Keratinocyte (primary cell): Measurements from ENCODE around the gene KLHL29. TPM values are rescaled to one million over a fixed set of nuclear protein-coding genes. Genes with fewer than 3 reads are reported as not detected.

Experiments used
- DNase-seq: peaks from one replicate; pipeline ENCODE4 v3.0.0-alpha.2; 2011; ENCODE audit warnings: low read depth, missing footprints, low spot score
- FAIRE-seq: peaks from 2 replicates; lab custom pipeline; 2011; peaks lifted over from hg19 to GRCh38; lab: Jason Lieb, UNC
- H2AFZ ChIP-seq: 2 replicates; pipeline ENCODE4 v1.6.0; 2012; ENCODE audit warnings: low read length, control low read depth, inconsistent platforms; ENCODE audit not compliant: control insufficient read depth
- H3K27ac ChIP-seq: 2 replicates; pipeline ENCODE4 v1.5.1; 2011; ENCODE audit warnings: low read length; ENCODE audit not compliant: control insufficient read depth, insufficient read depth
- H3K27me3 ChIP-seq: 3 replicates; pipeline ENCODE4 v1.6.0; 2011; ENCODE audit warnings: low read length; ENCODE audit not compliant: control insufficient read depth, insufficient read depth; ENCODE audit errors: extremely low read depth
- H3K36me3 ChIP-seq, 2 experiments: 2 replicates in 1 of 2; 3 replicates in 1 of 2; pipeline ENCODE4 v1.5.1; 2011; ENCODE audit warnings: low read length in 2 of 2, mild to moderate bottlenecking in 1 of 2; ENCODE audit not compliant: control insufficient read depth in 2 of 2, insufficient read depth in 2 of 2; ENCODE audit errors: extremely low read depth in 1 of 2
- H3K4me1 ChIP-seq: 3 replicates; pipeline ENCODE4 v1.5.1; 2011; ENCODE audit warnings: low read length; ENCODE audit not compliant: control insufficient read depth, insufficient read depth; ENCODE audit errors: extremely low read depth
- H3K4me2 ChIP-seq: 3 replicates; pipeline ENCODE4 v1.6.0; 2011; ENCODE audit warnings: low read depth, low read length; ENCODE audit not compliant: control insufficient read depth, insufficient read depth; ENCODE audit errors: extremely low read depth
- H3K4me3 ChIP-seq, 3 experiments: fragments of 200-600 bp in 1 of 3; sonication (generic) in 1 of 3; 2 replicates in 2 of 3; 3 replicates in 1 of 3; pipeline ENCODE4 v1.5.1; 2011 to 2016; ENCODE audit warnings: low read length in 3 of 3, mild to moderate bottlenecking in 3 of 3, control low read depth in 2 of 3, inconsistent platforms in 1 of 3, low read depth in 1 of 3, mixed read lengths in 1 of 3, mixed run types in 1 of 3, moderate library complexity in 1 of 3; ENCODE audit not compliant: control insufficient read depth in 2 of 3, insufficient read depth in 2 of 3; ENCODE audit errors: extremely low read depth in 1 of 3
- H3K79me2 ChIP-seq: 2 replicates; pipeline ENCODE4 v1.6.0; 2012; ENCODE audit warnings: low read length; ENCODE audit not compliant: control insufficient read depth, insufficient read depth
- H3K9ac ChIP-seq: 3 replicates; pipeline ENCODE4 v1.6.0; 2011; ENCODE audit warnings: low read length; ENCODE audit not compliant: control insufficient read depth, insufficient read depth; ENCODE audit errors: extremely low read depth
- H3K9me1 ChIP-seq: 3 replicates; pipeline ENCODE4 v1.6.0; 2011; ENCODE audit warnings: low read length; ENCODE audit not compliant: control insufficient read depth, insufficient read depth; ENCODE audit errors: extremely low read depth
- H3K9me3 ChIP-seq: 2 replicates; pipeline ENCODE4 v1.5.1; 2012; ENCODE audit warnings: low read depth, low read length; ENCODE audit not compliant: control insufficient read depth
- H4K20me1 ChIP-seq: 3 replicates; pipeline ENCODE4 v1.6.0; 2011; ENCODE audit warnings: low read length; ENCODE audit not compliant: control insufficient read depth, insufficient read depth; ENCODE audit errors: extremely low read depth
- EZH2 ChIP-seq: IDR thresholded peaks from one replicate; pipeline ENCODE4 v1.6.1; 2012; ENCODE audit warnings: inconsistent platforms, mild to moderate bottlenecking, low read length, moderate library complexity
- dilution Hi-C: fragments of 300-500 bp; cut with MboI; formaldehyde crosslinking; loops from one replicate; pipeline ENCODE4 v1.7.0; 2020; ENCODE audit warnings: low sequenced_read_pairs; ENCODE audit not compliant: extremely low pct_ligation_motif_present
- polyA plus RNA-seq, 5 experiments: library from polyadenylated mRNA; depleted of rRNA in 3 of 5; stranded (reverse) in 3 of 5; stranded (forward) in 1 of 5; unstranded in 1 of 5; fragments of >200 nt; gene quantifications; 1 replicate in 1 of 5; 2 replicates in 3 of 5; 3 replicates in 1 of 5; pipeline versions ENCODE4 v1.2.1 to v1.2.3, GENCODE V29; 2011 to 2012; ENCODE audit warnings: missing spikeins in 2 of 5, low read depth in 1 of 5, low replicate concordance in 1 of 5
- TF ChIP-seq, protein P1 (sequence below), 3 experiments: IDR thresholded peaks in 1 of 3; conservative IDR thresholded peaks in 1 of 3; optimal IDR thresholded peaks in 1 of 3; 2 replicates in 2 of 3; 3 replicates in 1 of 3; pipeline versions ENCODE3 to v1.5.1; 2011; ENCODE audit warnings: low read length in 3 of 3, mild to moderate bottlenecking in 3 of 3, moderate library complexity in 2 of 3, control low read depth in 1 of 3, inconsistent platforms in 1 of 3; ENCODE audit not compliant: insufficient read depth in 2 of 3; ENCODE audit errors: extremely low read depth in 1 of 3

The KLHL29 gene
- polyA plus RNA-seq, 1 donor (not counting 4 experiments of a cell fraction or from before 2014, with no cell fraction given): 4.7 TPM

DNA sequence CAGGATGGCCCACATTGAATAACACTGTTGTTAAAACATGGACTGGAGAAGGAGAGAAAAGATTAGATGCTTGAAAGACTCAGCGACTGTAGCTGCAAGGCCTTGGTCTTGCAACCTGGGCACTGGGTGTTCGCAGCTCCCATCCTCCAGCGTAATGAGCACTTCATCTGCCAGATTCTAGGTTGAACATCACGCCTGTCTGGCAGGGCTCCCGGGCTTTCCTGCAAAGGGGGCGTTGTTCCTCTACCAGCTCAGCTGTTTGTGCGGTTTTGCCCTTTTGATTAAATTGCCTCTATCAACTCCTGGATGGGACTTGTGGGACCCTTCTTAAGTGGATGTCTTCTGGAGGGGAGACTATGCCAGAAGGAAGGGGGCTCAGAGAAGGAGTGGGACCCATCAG, 215.4 kb downstream of the KLHL29 start:
- Histone ChIP-seq H3K79me2 (no peaks in the 10 kb centered on the region), H3K27ac (no peak overlapping the region), H4K20me1 (peaks cover 3% of the 10 kb centered on the region), H3K9ac (no peak overlapping the region), H3K36me3 (no peaks in the 10 kb centered on the region), H3K9me3 (no peaks in the 10 kb centered on the region), H3K27me3 (no peaks in the 10 kb centered on the region), H3K4me1 (peaks cover 3% of the 10 kb centered on the region), H3K9me1 (no peaks in the 10 kb centered on the region), H2AFZ (no peak overlapping the region), H3K4me2 (no peak overlapping the region), H3K4me3 (no peak overlapping the region)
- DNase-seq: no peak
- TF ChIP-seq, protein P1, sequence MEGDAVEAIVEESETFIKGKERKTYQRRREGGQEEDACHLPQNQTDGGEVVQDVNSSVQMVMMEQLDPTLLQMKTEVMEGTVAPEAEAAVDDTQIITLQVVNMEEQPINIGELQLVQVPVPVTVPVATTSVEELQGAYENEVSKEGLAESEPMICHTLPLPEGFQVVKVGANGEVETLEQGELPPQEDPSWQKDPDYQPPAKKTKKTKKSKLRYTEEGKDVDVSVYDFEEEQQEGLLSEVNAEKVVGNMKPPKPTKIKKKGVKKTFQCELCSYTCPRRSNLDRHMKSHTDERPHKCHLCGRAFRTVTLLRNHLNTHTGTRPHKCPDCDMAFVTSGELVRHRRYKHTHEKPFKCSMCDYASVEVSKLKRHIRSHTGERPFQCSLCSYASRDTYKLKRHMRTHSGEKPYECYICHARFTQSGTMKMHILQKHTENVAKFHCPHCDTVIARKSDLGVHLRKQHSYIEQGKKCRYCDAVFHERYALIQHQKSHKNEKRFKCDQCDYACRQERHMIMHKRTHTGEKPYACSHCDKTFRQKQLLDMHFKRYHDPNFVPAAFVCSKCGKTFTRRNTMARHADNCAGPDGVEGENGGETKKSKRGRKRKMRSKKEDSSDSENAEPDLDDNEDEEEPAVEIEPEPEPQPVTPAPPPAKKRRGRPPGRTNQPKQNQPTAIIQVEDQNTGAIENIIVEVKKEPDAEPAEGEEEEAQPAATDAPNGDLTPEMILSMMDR (optimal IDR thresholded peaks at IDR 0.05 in 1 of 3, IDR thresholded peaks at IDR 0.05 in 1 of 3, conservative IDR thresholded peaks at IDR 0.05 in 1 of 3; ENCODE audit: extremely low read depth in 1 of 3, insufficient read depth in 2 of 3, low read length in 3 of 3): no peak
- TF ChIP-seq EZH2: no peak
- no peak for FAIRE-seq
- dilution Hi-C loops: no loop called here

DNA sequence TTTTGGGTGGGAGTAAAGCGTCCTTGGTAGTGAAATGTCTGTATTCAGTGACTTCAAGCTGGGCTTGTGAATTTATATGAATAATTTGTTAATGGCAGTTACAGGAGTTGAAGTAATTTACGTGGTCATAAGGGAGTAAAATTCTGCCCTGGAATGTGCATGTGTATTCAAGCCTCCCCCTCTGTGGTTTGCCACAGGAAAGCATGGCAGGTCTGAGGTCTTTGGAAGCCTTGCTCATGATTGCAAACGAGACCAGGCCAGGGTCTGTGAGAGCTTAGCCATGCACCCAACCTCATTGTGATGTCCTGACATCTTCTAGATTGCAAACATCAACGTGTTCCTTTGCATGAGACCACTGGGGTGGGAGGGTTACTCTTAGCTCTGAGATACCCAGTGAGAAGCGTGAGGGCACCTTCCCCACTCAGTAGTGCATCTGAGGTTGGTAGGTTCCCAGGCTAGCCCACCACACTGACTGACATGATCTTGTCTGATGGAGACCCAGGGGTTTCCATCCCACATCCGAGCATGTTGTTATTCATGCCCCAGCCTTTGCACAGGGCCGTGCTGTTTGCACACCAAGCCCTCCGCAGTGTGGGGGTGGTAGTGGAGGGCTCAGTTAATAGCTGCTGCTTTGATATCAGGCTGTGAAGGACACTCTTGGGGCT, 216.5 kb downstream of the KLHL29 start:
- no peaks in the 10 kb centered on the region for H3K9me3 ChIP-seq
- H3K9ac ChIP-seq: no peak overlapping the region
- H3K4me1 ChIP-seq: peaks cover 3% of the 10 kb centered on the region
- H3K27me3 ChIP-seq: no peaks in the 10 kb centered on the region
- no peak overlapping the region for H2AFZ ChIP-seq
- dilution Hi-C loops: no loop called here
- no peaks in the 10 kb centered on the region for H3K9me1 ChIP-seq
- TF ChIP-seq, protein P1 (optimal IDR thresholded peaks at IDR 0.05 in 1 of 3, IDR thresholded peaks at IDR 0.05 in 1 of 3, conservative IDR thresholded peaks at IDR 0.05 in 1 of 3; ENCODE audit: extremely low read depth in 1 of 3, insufficient read depth in 2 of 3, low read length in 3 of 3): no peak
- no peak for TF ChIP-seq EZH2
- no peaks in the 10 kb centered on the region for H3K79me2 ChIP-seq
- H3K36me3 ChIP-seq: no peaks in the 10 kb centered on the region
- DNase-seq (no peak), FAIRE-seq (no peak)
- H3K27ac ChIP-seq: no peak overlapping the region
- peaks cover 3% of the 10 kb centered on the region for H4K20me1 ChIP-seq
- H3K4me2 ChIP-seq: no peak overlapping the region
- H3K4me3 ChIP-seq: no peak overlapping the region
